ENCODE measurements around the gene COL17A1.

- TF ChIP-seq YY1 (IDR thresholded peaks at IDR 0.05; ENCODE audit: low read depth): no peak
- no peak for TF ChIP-seq NFIC (IDR thresholded peaks at IDR 0.05)
- TF ChIP-seq EGR1 (IDR thresholded peaks at IDR 0.05): no peak
- no peak for TF ChIP-seq RAD21 (IDR thresholded peaks at IDR 0.05; ENCODE audit: low read depth)
- no peak for TF ChIP-seq CREB1 (IDR thresholded peaks at IDR 0.05; ENCODE audit: low read depth)
- TF ChIP-seq ZBTB7A (IDR thresholded peaks at IDR 0.05; ENCODE audit: low read depth): no peak
- no peak for TF ChIP-seq MAX (IDR thresholded peaks at IDR 0.05)
- no peak for TF ChIP-seq USF1 (IDR thresholded peaks at IDR 0.05)
- TF ChIP-seq TAF1 (IDR thresholded peaks at IDR 0.05; ENCODE audit: low read depth): no peak
- no peak for TF ChIP-seq REST (IDR thresholded peaks at IDR 0.05; ENCODE audit: low read depth)
- TF ChIP-seq TCF12 (IDR thresholded peaks at IDR 0.05; ENCODE audit: low read depth): no peak
- no peak for TF ChIP-seq CEBPB (IDR thresholded peaks at IDR 0.05)
These were observed 95.6 kb downstream of the COL17A1 start for GRCh38 chr10:103990121-103990520.

All from Ishikawa (cell line).